GM19043 (cell line): ENCODE data around the gene C2CD4B.

Experiments
- ATAC-seq: cut with Tn5 transposase; IDR thresholded peaks from one replicate; pipeline ENCODE4 v1.9.1; 2021; ENCODE audit warnings: low read depth; ENCODE audit not compliant: unreplicated experiment

C2CD4B gene

DNA sequence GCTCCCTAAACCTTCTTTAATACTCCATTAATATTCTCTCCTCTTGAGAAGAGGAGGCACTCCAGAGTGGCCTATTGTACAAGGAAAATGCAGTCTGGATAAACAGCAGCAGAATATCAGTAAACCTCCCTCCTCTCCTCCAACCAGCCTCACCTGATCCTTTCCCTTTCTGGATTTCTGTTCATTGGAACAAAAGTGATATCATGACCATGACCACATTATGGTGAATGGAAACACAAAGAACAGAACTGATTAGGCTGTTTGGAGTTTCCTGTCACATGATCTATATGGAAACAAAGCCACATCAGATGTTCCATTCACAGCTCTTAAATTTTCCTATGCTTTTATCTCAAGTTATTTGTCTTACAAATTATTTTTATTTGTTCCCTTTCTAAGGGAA lies 14.6 kb downstream of the C2CD4B start:
- ATAC-seq = no peak

- ATAC-seq = no peak
These were observed 15.4 kb downstream of the C2CD4B start for GRCh38 chr15:62149729-62150128.

- no peak for ATAC-seq
These were observed 17.5 kb downstream of the C2CD4B start for GRCh38 chr15:62147551-62147950.

GRCh38 chr15:62147149-62147548 lies 17.9 kb downstream of the C2CD4B start:
- ATAC-seq = no peak

- ATAC-seq = no peak
These were observed 19.9 kb downstream of the C2CD4B start for GRCh38 chr15:62145015-62145735.

DNA sequence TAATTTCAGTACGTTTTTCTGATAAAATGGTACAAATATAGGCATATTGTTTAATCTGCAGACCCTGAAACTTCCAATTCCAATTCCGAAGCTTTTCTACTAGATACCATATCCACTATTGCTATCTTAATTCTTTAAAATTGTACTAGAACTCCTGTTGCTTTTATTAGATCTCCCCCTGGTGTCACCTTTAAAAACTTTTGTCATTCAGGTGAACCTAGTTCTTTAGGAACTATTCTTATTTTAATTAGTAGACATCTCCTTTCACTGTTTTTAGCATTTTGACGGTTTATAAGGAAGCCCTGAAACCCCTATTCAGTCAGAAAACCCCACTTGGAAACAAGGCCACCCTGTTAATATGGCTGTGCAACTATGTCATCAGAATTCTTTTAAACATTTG lies 22.3 kb downstream of the C2CD4B start:
- no peak for ATAC-seq

GRCh38 chr15:62141643-62142588 lies 23.2 kb downstream of the C2CD4B start:
- no peak for ATAC-seq

GRCh38 chr15:62141200-62141599 lies 23.9 kb downstream of the C2CD4B start:
- no peak for ATAC-seq

DNA sequence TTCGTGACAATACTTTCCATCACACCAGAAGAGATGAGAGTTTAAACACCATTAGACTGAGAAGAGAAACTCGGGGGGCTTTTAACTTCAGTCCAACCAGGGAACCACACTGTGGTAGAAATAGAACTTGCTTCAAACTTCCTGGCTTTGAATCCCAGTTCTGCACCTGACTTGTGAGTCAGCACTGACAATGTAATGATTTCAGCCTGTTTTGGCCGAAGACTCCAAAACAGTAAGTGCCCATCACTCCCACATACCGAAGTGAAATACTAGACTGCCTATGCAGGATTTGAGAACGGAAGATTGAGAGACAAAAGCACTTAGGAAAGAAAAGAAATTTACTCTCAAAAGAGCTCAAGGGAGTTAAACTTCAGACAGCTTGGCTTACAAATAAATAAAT lies 27.0 kb downstream of the C2CD4B start:
- ATAC-seq = no peak

- ATAC-seq = no peak
These were observed 27.9 kb downstream of the C2CD4B start for GRCh38 chr15:62136911-62137865.

GRCh38 chr15:62135532-62136134 lies 29.5 kb downstream of the C2CD4B start:
- no peak for ATAC-seq

- no peak for ATAC-seq
These were observed 31.9 kb downstream of the C2CD4B start for GRCh38 chr15:62133141-62133540.

DNA sequence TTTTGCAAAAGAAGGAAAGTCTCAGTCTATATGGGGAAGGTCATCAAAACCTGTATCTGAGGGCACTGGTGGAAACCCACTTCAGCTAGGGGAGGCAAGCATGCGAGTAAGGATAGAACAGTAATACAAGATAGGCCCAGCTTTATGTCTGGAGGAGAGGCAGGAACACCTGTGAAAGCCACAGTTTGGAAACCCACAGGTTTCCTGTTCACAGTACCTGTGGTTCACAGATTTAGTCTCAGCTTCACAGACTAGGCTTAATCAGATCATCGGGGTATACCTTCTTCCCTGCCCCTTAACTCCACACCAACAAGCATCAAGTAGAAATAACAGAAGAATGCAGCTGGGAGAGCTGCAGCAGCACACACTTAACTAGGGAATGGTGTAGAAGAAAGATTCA lies 36.2 kb downstream of the C2CD4B start:
- ATAC-seq = no peak

DNA sequence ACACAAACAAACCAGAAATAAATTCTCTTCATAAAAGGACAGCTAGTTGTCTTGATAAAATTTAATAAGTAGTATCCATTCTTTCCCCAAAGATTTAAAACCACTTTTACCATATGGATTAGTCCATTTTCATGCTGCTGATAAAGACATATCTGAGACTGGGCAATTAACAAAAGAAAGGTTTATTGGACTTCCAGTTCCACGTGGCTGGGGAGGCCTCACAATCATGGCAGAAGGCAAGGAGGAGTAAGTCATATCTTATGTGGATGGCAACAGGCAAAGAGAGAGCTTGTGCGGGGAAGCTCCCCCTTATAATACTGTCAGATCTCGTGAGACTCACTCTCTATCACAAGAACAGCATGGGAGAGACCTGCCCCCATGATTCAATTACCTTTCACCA lies 38.7 kb downstream of the C2CD4B start:
- ATAC-seq = no peak

DNA sequence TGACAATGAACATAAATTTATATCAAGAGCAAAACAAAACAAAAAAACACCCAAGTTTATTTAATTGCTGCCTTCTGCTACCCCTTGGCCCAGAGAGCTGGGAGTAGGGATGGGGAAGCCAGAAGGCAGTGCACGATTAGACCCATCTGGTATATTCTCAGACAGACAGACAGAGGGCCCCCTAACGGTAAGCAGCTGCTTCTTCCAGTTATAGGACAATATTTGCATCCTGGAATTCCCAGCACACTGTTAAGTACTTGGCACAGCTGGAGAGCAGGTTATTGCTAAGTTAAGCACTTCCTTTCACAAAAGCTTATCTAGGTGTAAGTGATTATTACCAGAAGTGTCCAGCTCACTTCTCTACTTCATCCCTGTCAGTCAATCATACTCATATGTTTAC lies 39.3 kb downstream of the C2CD4B start:
- no peak for ATAC-seq

GRCh38 chr15:62124973-62125303 lies 40.1 kb downstream of the C2CD4B start:
- no peak for ATAC-seq

GRCh38 chr15:62124176-62124972 lies 40.7 kb downstream of the C2CD4B start:
- no peak for ATAC-seq

- ATAC-seq = no peak
These were observed 42.8 kb downstream of the C2CD4B start for GRCh38 chr15:62122249-62122648.

- no peak for ATAC-seq
These were observed 43.6 kb downstream of the C2CD4B start for GRCh38 chr15:62121273-62122015.
